B cell (primary cell): ENCODE data around the gene ANAPC2.

Experiments used
- CTCF ChIP-seq: fragments of 200-600 bp; IDR thresholded peaks from one replicate; pipeline ENCODE4 v1.8.0; 2022; ENCODE audit warnings: antibody characterized with exemption, mild to moderate bottlenecking
- EZH2 ChIP-seq: IDR thresholded peaks from 2 replicates; pipeline ENCODE4 v1.6.1; 2012; ENCODE audit warnings: borderline replicate concordance, low read depth, mild to moderate bottlenecking, moderate library complexity, low read length; ENCODE audit not compliant: insufficient read depth, poor library complexity, severe bottlenecking

DNA sequence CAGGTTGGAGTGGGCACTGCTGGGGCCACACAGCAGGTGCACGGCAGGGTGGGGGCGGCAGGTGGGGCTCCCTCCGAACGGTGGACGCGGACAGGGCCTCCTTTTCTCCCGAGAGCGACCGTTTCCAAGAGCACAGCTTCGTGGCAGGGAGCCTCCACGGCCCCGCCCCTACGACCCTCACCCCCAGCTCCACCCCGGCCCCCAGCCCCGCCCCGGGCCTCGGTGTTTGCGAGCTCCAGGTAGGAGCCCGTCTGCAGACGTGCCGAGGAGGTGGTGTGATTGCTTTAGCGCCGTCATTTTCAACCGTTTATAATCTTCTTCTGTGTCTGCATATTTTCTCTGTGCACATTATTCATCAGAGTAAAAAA is 40.6 kb downstream of the ANAPC2 start:
- TF ChIP-seq CTCF: no peak
- TF ChIP-seq EZH2: no peak
